IMR-90 (cell line): ENCODE data around the gene CTDSPL. TPM values are rescaled to one million over a fixed set of nuclear protein-coding genes. Genes with fewer than 3 reads are reported as not detected.

Experiments used
- ATAC-seq: fragments of 200-7000 bp; cut with Tn5 transposase; 2 replicates; pipeline ENCODE4 v1.9.1; 2020; ENCODE audit warnings: low read depth, mild to moderate bottlenecking, moderate library complexity
- BruUV-seq: library from RNA; stranded (reverse); fragments of 400-500 nt; replicated peaks from 2 replicates; lab custom pipeline; 2021; lab: Mats Ljungman, UMichigan
- CTCF ChIA-PET: fragments of 300-600 bp; formaldehyde crosslinking; extraction: SDS; loops from one replicate; lab custom pipeline; 2021; ENCODE audit warnings: antibody characterized with exemption; lab: Yijun Ruan, JAX
- POLR2A ChIA-PET: fragments of 300-600 bp; sonication (Branson Sonifier 250); formaldehyde crosslinking; loops from one replicate; lab custom pipeline; 2022; ENCODE audit warnings: antibody characterized with exemption; ENCODE audit not compliant: unreplicated experiment; lab: Charles Lee
- DNase-seq: peaks from one replicate; pipeline ENCODE4 v3.0.0; 2013
- H2AFZ ChIP-seq: replicated peaks from 2 replicates; pipeline ENCODE3; 2013; ENCODE audit warnings: low read length, mild to moderate bottlenecking; ENCODE audit not compliant: poor library complexity
- H2AK5ac ChIP-seq: 2 replicates; pipeline ENCODE4 v1.6.1; 2013; ENCODE audit warnings: low read depth, low read length, inconsistent platforms
- H2AK9ac ChIP-seq: replicated peaks from 2 replicates; pipeline ENCODE3; 2013; ENCODE audit warnings: mild to moderate bottlenecking, low read depth, low read length, moderate library complexity; ENCODE audit not compliant: poor library complexity
- H2BK120ac ChIP-seq: 2 replicates; pipeline ENCODE4 v1.6.1; 2013; ENCODE audit warnings: low read depth, low read length, inconsistent platforms
- H2BK15ac ChIP-seq: 3 replicates; pipeline ENCODE4 v1.6.1; 2013; ENCODE audit warnings: low read depth, low read length, inconsistent platforms
- H2BK20ac ChIP-seq: 2 replicates; pipeline ENCODE4 v1.6.1; 2013; ENCODE audit warnings: low read depth, mild to moderate bottlenecking, inconsistent platforms, low read length, moderate library complexity
- H2BK5ac ChIP-seq: 2 replicates; pipeline ENCODE4 v1.6.1; 2013; ENCODE audit warnings: mild to moderate bottlenecking, low read depth, low read length, inconsistent platforms; ENCODE audit not compliant: poor library complexity, severe bottlenecking
- H3K14ac ChIP-seq: replicated peaks from 2 replicates; pipeline ENCODE4 v1.6.1; 2013; ENCODE audit warnings: low read depth, low read length, inconsistent platforms
- H3K18ac ChIP-seq: 2 replicates; pipeline ENCODE4 v1.6.1; 2013; ENCODE audit warnings: low read depth, low read length, control low read depth
- H3K23ac ChIP-seq: 2 replicates; pipeline ENCODE4 v1.6.1; 2013; ENCODE audit warnings: low read depth, low read length, inconsistent platforms
- H3K27ac ChIP-seq: 2 replicates; pipeline ENCODE4 v1.5.1; 2013; ENCODE audit warnings: mild to moderate bottlenecking, control low read depth, low read length; ENCODE audit not compliant: insufficient read depth
- H3K27me3 ChIP-seq: 2 replicates; pipeline ENCODE4 v1.6.1; 2013; ENCODE audit warnings: low read length; ENCODE audit not compliant: control insufficient read depth, insufficient read depth
- H3K36me3 ChIP-seq: 2 replicates; pipeline ENCODE4 v1.6.1; 2013; ENCODE audit warnings: low read length, mixed read lengths; ENCODE audit not compliant: control insufficient read depth, insufficient read depth
- H3K4ac ChIP-seq: 2 replicates; pipeline ENCODE4 v1.6.1; 2013; ENCODE audit warnings: low read depth, low read length, inconsistent platforms
- H3K4me1 ChIP-seq: 2 replicates; pipeline ENCODE4 v1.6.1; 2013; ENCODE audit warnings: low read length, mixed read lengths; ENCODE audit not compliant: control insufficient read depth, insufficient read depth
- H3K4me2 ChIP-seq: 2 replicates; pipeline ENCODE4 v1.6.1; 2013; ENCODE audit warnings: low read depth, mild to moderate bottlenecking, control low read depth, low read length, moderate library complexity
- H3K4me3 ChIP-seq: 2 replicates; pipeline ENCODE4 v1.5.1; 2013; ENCODE audit warnings: low read depth, mild to moderate bottlenecking, control low read depth, low read length, moderate library complexity; ENCODE audit not compliant: insufficient read depth
- H3K56ac ChIP-seq: 2 replicates; pipeline ENCODE4 v1.6.1; 2013; ENCODE audit warnings: low read length, inconsistent platforms; ENCODE audit not compliant: insufficient read depth; ENCODE audit errors: extremely low read depth
- H3K79me1 ChIP-seq, 2 experiments: 2 replicates each; pipeline ENCODE4 v1.6.1; 2013; ENCODE audit warnings: low read length in 2 of 2, inconsistent platforms in 1 of 2, low read depth in 1 of 2
- H3K9ac ChIP-seq: 2 replicates; pipeline ENCODE4 v1.6.1; 2013; ENCODE audit warnings: low read depth, low read length, control low read depth
- H3K9me1 ChIP-seq: 2 replicates; pipeline ENCODE4 v1.6.1; 2013; ENCODE audit warnings: low read length, inconsistent platforms; ENCODE audit not compliant: insufficient read depth
- H3K9me3 ChIP-seq: 2 replicates; pipeline ENCODE4 v1.6.1; 2013; ENCODE audit warnings: low read length; ENCODE audit not compliant: control insufficient read depth, insufficient read depth
- H4K20me1 ChIP-seq: 2 replicates; pipeline ENCODE4 v1.6.1; 2013; ENCODE audit warnings: low read length, inconsistent platforms; ENCODE audit not compliant: insufficient read depth
- H4K5ac ChIP-seq: 2 replicates; pipeline ENCODE4 v1.6.1; 2013; ENCODE audit warnings: mild to moderate bottlenecking, low read depth, low read length, control low read depth
- H4K8ac ChIP-seq, 2 experiments: 2 replicates each; pipeline ENCODE4 v1.6.1; 2013; ENCODE audit warnings: low read depth in 2 of 2, low read length in 2 of 2, control low read depth in 1 of 2, inconsistent platforms in 1 of 2
- H4K91ac ChIP-seq: 2 replicates; pipeline ENCODE4 v1.6.1; 2013; ENCODE audit warnings: low read depth, low read length, inconsistent platforms; ENCODE audit not compliant: insufficient read depth
- BHLHE40 ChIP-seq: fragments of 150-350 bp; IDR thresholded peaks from 2 replicates; pipeline ENCODE4 v1.6.1; 2016; ENCODE audit warnings: mild to moderate bottlenecking, low read depth, low read length
- CEBPB ChIP-seq: IDR thresholded peaks from 2 replicates; pipeline ENCODE4 v1.6.1; 2012; ENCODE audit warnings: low read depth, low read length, improper control_type of control experiment
- CHD1 ChIP-seq: IDR thresholded peaks from 2 replicates; pipeline ENCODE4 v1.6.1; 2012; ENCODE audit warnings: low read depth, low read length, improper control_type of control experiment
- FOS ChIP-seq: fragments of 150-350 bp; IDR thresholded peaks from 2 replicates; pipeline ENCODE4 v1.6.1; 2016; ENCODE audit warnings: low read depth, low read length
- MAFK ChIP-seq: IDR thresholded peaks from 2 replicates; pipeline ENCODE4 v1.6.1; 2012; ENCODE audit warnings: low read depth, low read length, improper control_type of control experiment
- MAZ ChIP-seq: IDR thresholded peaks from 2 replicates; pipeline ENCODE4 v1.6.1; 2012; ENCODE audit warnings: low read depth, mild to moderate bottlenecking, low read length, improper control_type of control experiment, moderate library complexity, borderline replicate concordance
- MXI1 ChIP-seq: IDR thresholded peaks from 2 replicates; pipeline ENCODE4 v1.6.1; 2012; ENCODE audit warnings: low read depth, mild to moderate bottlenecking, low read length, moderate library complexity, borderline replicate concordance
- NFE2L2 ChIP-seq: fragments of 150-350 bp; IDR thresholded peaks from 2 replicates; pipeline ENCODE4 v1.6.1; 2016; ENCODE audit warnings: low read depth, mild to moderate bottlenecking, low read length
- POLR2A ChIP-seq: IDR thresholded peaks from 2 replicates; pipeline ENCODE4 v1.6.1; 2012; ENCODE audit warnings: mild to moderate bottlenecking, low read depth, low read length
- RAD21 ChIP-seq: IDR thresholded peaks from 2 replicates; pipeline ENCODE4 v1.6.1; 2012; ENCODE audit warnings: low read length, improper control_type of control experiment
- RCOR1 ChIP-seq: IDR thresholded peaks from 2 replicates; pipeline ENCODE4 v1.6.1; 2012; ENCODE audit warnings: mild to moderate bottlenecking, low read length, improper control_type of control experiment; ENCODE audit not compliant: insufficient replicate concordance
- RFX5 ChIP-seq: IDR thresholded peaks from 2 replicates; pipeline ENCODE4 v1.8.0; 2012; ENCODE audit warnings: low read depth, mild to moderate bottlenecking, low read length, moderate library complexity
- SMC3 ChIP-seq: fragments of 150-350 bp; IDR thresholded peaks from 2 replicates; pipeline ENCODE4 v1.6.1; 2016; ENCODE audit warnings: low read depth, mild to moderate bottlenecking, antibody characterized with exemption, low read length, moderate library complexity
- WGBS, 2 experiments: methylation state at CpG; one replicate each; pipeline versions ENCODE4 v1.1.5 to v1.1.7; 2013; ENCODE audit warnings: missing lambda C conversion rate in 2 of 2; ENCODE audit not compliant: insufficient read length in 1 of 2; ENCODE audit errors: extremely low coverage in 2 of 2; 5-methylcytosine and 5-hydroxymethylcytosine counted together
- dilution Hi-C: fragments of 300-500 bp; cut with HindIII; formaldehyde crosslinking; loops from one replicate; pipeline ENCODE4 v1.14.3; 2018; ENCODE audit warnings: low sequenced_read_pairs; ENCODE audit not compliant: unreplicated experiment
- in situ Hi-C: fragments of 300-500 bp; cut with MboI; formaldehyde crosslinking; loops from 3 replicates; pipeline ENCODE4 v1.14.3; 2019; ENCODE audit warnings: low sequenced_read_pairs, inconsistent platforms, mixed read lengths
- intact Hi-C: fragments of 100-400 bp; cut with micrococcal nuclease; formaldehyde crosslinking; loops from 2 replicates; pipeline ENCODE4 v1.10.0; 2022
- polyA plus RNA-seq, 3 experiments: library from polyadenylated mRNA; depleted of rRNA; stranded (reverse); fragments of >200 nt; gene quantifications; 2 replicates each; pipeline ENCODE4 v1.2.3, GENCODE V29; 2012; ENCODE audit warnings: low replicate concordance in 1 of 3
- total RNA-seq: library from RNA; depleted of rRNA; stranded (reverse); fragments of >200 nt; gene quantifications from 2 replicates; pipeline ENCODE4 v1.2.3, GENCODE V29; 2012
- TF ChIP-seq, protein P1 (sequence below): fragments of 150-350 bp; IDR thresholded peaks from 2 replicates; pipeline ENCODE4 v1.6.1; 2017; ENCODE audit warnings: mild to moderate bottlenecking, antibody characterized with exemption, low read length, low read depth
- TF ChIP-seq, protein P2 (sequence below): fragments of 150-350 bp; IDR thresholded peaks from 2 replicates; pipeline ENCODE4 v1.6.1; 2016; ENCODE audit warnings: low read depth, mild to moderate bottlenecking, low read length, moderate library complexity, borderline replicate concordance
- TF ChIP-seq, protein P3 (sequence below): conservative IDR thresholded peaks from 2 replicates; pipeline ENCODE4 v1.5.1; 2012; ENCODE audit warnings: mild to moderate bottlenecking, low read depth, low read length, improper control_type of control experiment

CTDSPL gene
- total and polyA plus RNA-seq, 2 of the 4 experiments (the other 2 are of a cell fraction), result 24.5 to 29.0 TPM

DNA sequence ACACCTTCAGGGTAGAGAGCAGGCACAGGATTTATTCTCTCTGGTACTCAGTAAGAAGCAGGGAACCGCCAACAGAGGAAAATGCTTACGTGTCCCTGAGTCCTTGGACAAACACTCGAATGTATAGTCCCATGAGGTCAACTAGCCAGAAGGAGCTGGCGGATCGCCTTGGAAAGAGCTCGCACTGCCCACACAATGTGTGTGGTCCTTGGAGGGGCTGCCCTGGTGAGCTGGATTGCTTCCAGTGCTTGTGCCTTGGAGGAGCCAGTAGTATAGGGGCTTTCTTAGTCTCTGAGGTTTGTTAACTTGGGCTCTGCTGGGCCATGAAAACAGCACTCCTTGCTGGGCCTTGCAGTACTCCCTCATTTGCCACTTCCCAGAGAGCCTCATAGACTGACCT lies 88.2 kb downstream of the CTDSPL start:
- Histone ChIP-seq H3K18ac (peak overlapping the region; percentile 11; the same call in 1 of the 2 replicates), H3K4ac (peak overlapping the region; percentile 75), H3K56ac (no peak overlapping the region; the same call in 1 of the 2 replicates), H2BK20ac (peak overlapping the region; percentile 76; the same call in 1 of the 2 replicates), H3K9ac (no peak overlapping the region), H3K14ac (peak overlapping the region; percentile 73; the same call in 1 of the 2 replicates), H3K79me1 (peaks cover 17 to 29% of the 10 kb centered on the region in 2 experiments), H4K91ac (peak overlapping the region; percentile 64; the same call in 1 of the 2 replicates), H4K8ac (peak overlapping the region; percentile 33 to 64; a peak in 1 of 4 replicates), H2AFZ (peak overlapping the region; percentile 76), H3K27ac (peak overlapping the region; percentile 20; the same call in 1 of the 2 replicates), H4K5ac (no peak overlapping the region; the same call in 1 of the 2 replicates), H3K4me3 (no peak overlapping the region), H2AK5ac (no peak overlapping the region; the same call in 1 of the 2 replicates), H2AK9ac (no peak overlapping the region), H3K23ac (no peak overlapping the region), H2BK120ac (peak overlapping the region; percentile 56), H3K4me1 (peaks cover 23% of the 10 kb centered on the region), H3K27me3 (no peaks in the 10 kb centered on the region), H2BK5ac (no peak overlapping the region), H3K9me1 (peaks cover 19% of the 10 kb centered on the region), H2BK15ac (peak overlapping the region; percentile 34; the same call in 1 of the 3 replicates), H3K9me3 (no peaks in the 10 kb centered on the region), H3K36me3 (peaks cover 1% of the 10 kb centered on the region), H4K20me1 (peaks cover 7% of the 10 kb centered on the region; the same call in 1 of the 2 replicates), H3K4me2 (no peak overlapping the region)
- 35% methylated on average over 2 of the region's 6 CpGs; no CpG with 5 or more reads in 1 of the 2 experiments for WGBS, 2 experiments
- intact Hi-C loops, result loop anchor here (5.0 kb wide), 1 partner anchor 503 kb away; no protein-coding TSS in a partner anchor
- ChIA-PET CTCF (no interaction called here), POLR2A (no interaction called here)
- DNase-seq (peak; percentile 63), ATAC-seq (no peak)
- BruUV-seq, result no TSS peak
- dilution Hi-C loops, result no loop called here
- in situ Hi-C loops, result no loop called here
- TF ChIP-seq BHLHE40, result no peak
- TF ChIP-seq RAD21, result no peak
- no peak for TF ChIP-seq CEBPB
- TF ChIP-seq MAZ, result no peak
- TF ChIP-seq, protein P1, sequence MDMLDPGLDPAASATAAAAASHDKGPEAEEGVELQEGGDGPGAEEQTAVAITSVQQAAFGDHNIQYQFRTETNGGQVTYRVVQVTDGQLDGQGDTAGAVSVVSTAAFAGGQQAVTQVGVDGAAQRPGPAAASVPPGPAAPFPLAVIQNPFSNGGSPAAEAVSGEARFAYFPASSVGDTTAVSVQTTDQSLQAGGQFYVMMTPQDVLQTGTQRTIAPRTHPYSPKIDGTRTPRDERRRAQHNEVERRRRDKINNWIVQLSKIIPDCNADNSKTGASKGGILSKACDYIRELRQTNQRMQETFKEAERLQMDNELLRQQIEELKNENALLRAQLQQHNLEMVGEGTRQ, result no peak
- TF ChIP-seq SMC3, result no peak
- no peak for TF ChIP-seq POLR2A
- no peak for TF ChIP-seq RFX5
- TF ChIP-seq, protein P2, sequence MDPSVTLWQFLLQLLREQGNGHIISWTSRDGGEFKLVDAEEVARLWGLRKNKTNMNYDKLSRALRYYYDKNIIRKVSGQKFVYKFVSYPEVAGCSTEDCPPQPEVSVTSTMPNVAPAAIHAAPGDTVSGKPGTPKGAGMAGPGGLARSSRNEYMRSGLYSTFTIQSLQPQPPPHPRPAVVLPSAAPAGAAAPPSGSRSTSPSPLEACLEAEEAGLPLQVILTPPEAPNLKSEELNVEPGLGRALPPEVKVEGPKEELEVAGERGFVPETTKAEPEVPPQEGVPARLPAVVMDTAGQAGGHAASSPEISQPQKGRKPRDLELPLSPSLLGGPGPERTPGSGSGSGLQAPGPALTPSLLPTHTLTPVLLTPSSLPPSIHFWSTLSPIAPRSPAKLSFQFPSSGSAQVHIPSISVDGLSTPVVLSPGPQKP, result no peak
- TF ChIP-seq NFE2L2, result no peak
- no peak for TF ChIP-seq MAFK
- TF ChIP-seq FOS, result no peak
- no peak for TF ChIP-seq MXI1
- TF ChIP-seq CHD1, result no peak
- TF ChIP-seq, protein P3, sequence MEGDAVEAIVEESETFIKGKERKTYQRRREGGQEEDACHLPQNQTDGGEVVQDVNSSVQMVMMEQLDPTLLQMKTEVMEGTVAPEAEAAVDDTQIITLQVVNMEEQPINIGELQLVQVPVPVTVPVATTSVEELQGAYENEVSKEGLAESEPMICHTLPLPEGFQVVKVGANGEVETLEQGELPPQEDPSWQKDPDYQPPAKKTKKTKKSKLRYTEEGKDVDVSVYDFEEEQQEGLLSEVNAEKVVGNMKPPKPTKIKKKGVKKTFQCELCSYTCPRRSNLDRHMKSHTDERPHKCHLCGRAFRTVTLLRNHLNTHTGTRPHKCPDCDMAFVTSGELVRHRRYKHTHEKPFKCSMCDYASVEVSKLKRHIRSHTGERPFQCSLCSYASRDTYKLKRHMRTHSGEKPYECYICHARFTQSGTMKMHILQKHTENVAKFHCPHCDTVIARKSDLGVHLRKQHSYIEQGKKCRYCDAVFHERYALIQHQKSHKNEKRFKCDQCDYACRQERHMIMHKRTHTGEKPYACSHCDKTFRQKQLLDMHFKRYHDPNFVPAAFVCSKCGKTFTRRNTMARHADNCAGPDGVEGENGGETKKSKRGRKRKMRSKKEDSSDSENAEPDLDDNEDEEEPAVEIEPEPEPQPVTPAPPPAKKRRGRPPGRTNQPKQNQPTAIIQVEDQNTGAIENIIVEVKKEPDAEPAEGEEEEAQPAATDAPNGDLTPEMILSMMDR, result no peak
- TF ChIP-seq RCOR1, result no peak
